Esophagus squamous epithelium (tissue), 5 donors: ENCODE data around the gene MTSS2. TPM values are rescaled to one million over a fixed set of nuclear protein-coding genes. Genes with fewer than 3 reads are reported as not detected.
A peak's percentile ranks its signal among the peaks of the same experiment; 100 is the strongest.

Experiments
- DNase-seq: peaks from one replicate; lab custom pipeline; 2025; lab: John Stamatoyannopoulos, UW
- H3K27ac ChIP-seq, 4 donors: fragments of 200-600 bp; sonication (generic); one replicate each; pipeline ENCODE4 v1.5.1; 2016 to 2019; ENCODE audit warnings: mild to moderate bottlenecking in 1 of 4
- H3K27me3 ChIP-seq, 4 donors: fragments of 200-600 bp; sonication (generic); 1 replicate in 3 of 4; 2 replicates in 1 of 4; pipeline versions ENCODE4 v1.5.1 to v1.6.0; 2017 to 2021; ENCODE audit warnings: antibody characterized with exemption in 1 of 4
- H3K36me3 ChIP-seq, 3 donors: fragments of 200-600 bp; sonication (generic); one replicate each; pipeline ENCODE4 v1.5.1; 2016 to 2019
- H3K4me1 ChIP-seq, 3 donors: fragments of 200-600 bp; sonication (generic); one replicate each; pipeline ENCODE4 v1.5.1; 2017 to 2019
- H3K4me3 ChIP-seq, 4 donors: fragments of 200-600 bp; sonication (generic); 1 replicate in 3 of 4; 2 replicates in 1 of 4; pipeline ENCODE4 v1.5.1; 2016 to 2019; ENCODE audit warnings: mild to moderate bottlenecking in 2 of 4, moderate library complexity in 1 of 4
- H3K9me3 ChIP-seq, 3 donors: fragments of 200-600 bp; sonication (generic); one replicate each; pipeline ENCODE4 v1.5.1; 2016 to 2019
- CTCF ChIP-seq, 6 experiments: fragments of 450-650 bp in 4 of 6; fragments of 200-600 bp in 2 of 6; sonication (generic) in 2 of 6; IDR thresholded peaks; one replicate each; pipeline ENCODE4 v1.5.1; 2016 to 2019; ENCODE audit warnings: antibody characterized with exemption in 6 of 6, mild to moderate bottlenecking in 4 of 6, moderate library complexity in 4 of 6
- POLR2A ChIP-seq, 4 donors: fragments of 450-650 bp; IDR thresholded peaks; one replicate each; pipeline ENCODE4 v1.6.1; 2017; ENCODE audit warnings: antibody characterized with exemption in 4 of 4, mild to moderate bottlenecking in 4 of 4, moderate library complexity in 3 of 4
- WGBS, 2 donors: methylation state at CpG; one replicate each; pipeline ENCODE4 v1.1.5; 2018; 5-methylcytosine and 5-hydroxymethylcytosine counted together
- intact Hi-C: fragments of 100-400 bp; cut with DNase I; formaldehyde crosslinking; loops from one replicate; pipeline ENCODE4 v1.15.0; 2022
- total RNA-seq, 4 donors: library from RNA; depleted of rRNA; stranded (reverse); fragments of >200 nt; gene quantifications; one replicate each; pipeline ENCODE4 v1.1.0, GENCODE V29; 2016
- donor health status: DM: yes; HTN: yes; CAD: no.

Gene MTSS2
- total RNA-seq, 4 donors from 2014 or later, result 15.5 to 39.7 (median 27.5) TPM

DNA sequence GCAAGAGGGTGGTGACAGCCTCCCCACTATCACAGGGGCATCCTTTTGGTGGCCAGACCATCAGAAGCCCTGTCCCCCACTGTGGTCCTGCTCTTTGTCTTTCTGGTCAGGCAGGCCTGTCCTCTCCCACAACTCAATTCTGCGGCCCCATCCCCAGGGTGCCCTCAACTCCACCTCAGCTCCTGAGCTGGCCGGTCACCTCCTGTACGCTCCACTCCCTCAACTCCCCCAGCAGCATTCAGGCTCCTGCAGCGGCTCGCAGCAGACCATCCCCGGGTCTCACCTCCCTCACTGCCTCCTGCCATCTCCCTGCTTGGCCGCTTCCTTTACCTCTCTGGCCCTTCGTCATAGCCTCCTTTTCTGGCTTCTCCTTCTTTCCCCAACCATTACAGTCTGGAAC is 43.4 kb upstream of the MTSS2 start:
- DNase-seq, result no peak
- 97 to 98% methylated on average over 8 of the region's 8 CpGs for WGBS, 2 donors
- H3K9me3 ChIP-seq, result no peaks in the 10 kb centered on the region
- H3K4me1 ChIP-seq, result peaks cover 16 to 54% (median 30%) of the 10 kb centered on the region in 3 donors
- peaks cover 0 to 49% (median 5%) of the 10 kb centered on the region in 3 donors for H3K36me3 ChIP-seq
- H3K4me3 ChIP-seq, result no peak overlapping the region
- no peaks in the 10 kb centered on the region for H3K27me3 ChIP-seq
- H3K27ac ChIP-seq, result no peak overlapping the region
- TF ChIP-seq POLR2A (IDR thresholded peaks at IDR 0.05), result no peak
- intact Hi-C loops, result no loop called here

- no peak overlapping the region for H3K4me3 ChIP-seq
- peaks cover 16 to 58% (median 30%) of the 10 kb centered on the region in 3 donors for H3K4me1 ChIP-seq
- intact Hi-C loops, result no loop called here
- no peaks in the 10 kb centered on the region for H3K9me3 ChIP-seq
- H3K36me3 ChIP-seq, result peaks cover 0 to 58% (median 5%) of the 10 kb centered on the region in 3 donors
- TF ChIP-seq POLR2A (IDR thresholded peaks at IDR 0.05) (no peak), CTCF (IDR thresholded peaks at IDR 0.05) (no peak)
- WGBS, 2 donors, result 77% methylated on average over 3 of the region's 9 CpGs; no CpG with 5 or more reads in 1 of the 2 donors
- no peak for DNase-seq
- no peaks in the 10 kb centered on the region for H3K27me3 ChIP-seq
- H3K27ac ChIP-seq, result peak overlapping the region in 1 of 4 donors; percentile 74
Observed at GRCh38 chr16:70728150-70728549, 42.3 kb upstream of the MTSS2 start.

DNA sequence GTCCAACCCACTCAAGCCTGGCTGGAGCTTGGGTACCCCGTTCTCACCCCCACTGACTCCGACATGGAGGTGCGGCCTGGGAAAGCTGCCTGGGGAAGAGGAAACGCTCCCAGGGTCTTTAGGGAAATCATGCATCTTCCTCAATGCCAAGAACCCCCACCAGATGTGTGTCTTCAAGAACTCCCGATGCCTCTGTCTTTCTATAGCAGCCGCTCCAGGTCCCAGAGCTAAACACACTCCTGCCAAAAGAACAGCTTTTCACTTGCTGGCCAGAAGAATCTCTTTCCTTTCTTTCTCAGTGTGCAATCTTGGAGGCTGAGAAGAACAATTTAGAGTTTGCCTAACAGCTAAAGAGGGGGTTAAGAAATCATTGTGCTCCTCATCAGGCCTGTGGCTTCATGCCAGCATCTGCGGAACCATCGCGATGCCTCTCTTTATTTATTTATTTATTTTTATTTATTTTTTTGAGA is 41.1 kb upstream of the MTSS2 start:
- H3K27ac ChIP-seq, result peak overlapping the region; percentile 72 to 90 (median 80)
- H3K36me3 ChIP-seq, result peaks cover 0 to 70% (median 5%) of the 10 kb centered on the region in 3 donors
- DNase-seq, result no peak
- H3K27me3 ChIP-seq, result no peaks in the 10 kb centered on the region
- no peak overlapping the region for H3K4me3 ChIP-seq
- intact Hi-C loops, result no loop called here
- 72 to 74% methylated on average over 7 to 8 of the region's 9 CpGs for WGBS, 2 donors
- TF ChIP-seq POLR2A (IDR thresholded peaks at IDR 0.05) (no peak), CTCF (IDR thresholded peaks at IDR 0.05) (no peak)
- H3K4me1 ChIP-seq, result peaks cover 16 to 58% (median 30%) of the 10 kb centered on the region in 3 donors
- H3K9me3 ChIP-seq, result no peaks in the 10 kb centered on the region

DNA sequence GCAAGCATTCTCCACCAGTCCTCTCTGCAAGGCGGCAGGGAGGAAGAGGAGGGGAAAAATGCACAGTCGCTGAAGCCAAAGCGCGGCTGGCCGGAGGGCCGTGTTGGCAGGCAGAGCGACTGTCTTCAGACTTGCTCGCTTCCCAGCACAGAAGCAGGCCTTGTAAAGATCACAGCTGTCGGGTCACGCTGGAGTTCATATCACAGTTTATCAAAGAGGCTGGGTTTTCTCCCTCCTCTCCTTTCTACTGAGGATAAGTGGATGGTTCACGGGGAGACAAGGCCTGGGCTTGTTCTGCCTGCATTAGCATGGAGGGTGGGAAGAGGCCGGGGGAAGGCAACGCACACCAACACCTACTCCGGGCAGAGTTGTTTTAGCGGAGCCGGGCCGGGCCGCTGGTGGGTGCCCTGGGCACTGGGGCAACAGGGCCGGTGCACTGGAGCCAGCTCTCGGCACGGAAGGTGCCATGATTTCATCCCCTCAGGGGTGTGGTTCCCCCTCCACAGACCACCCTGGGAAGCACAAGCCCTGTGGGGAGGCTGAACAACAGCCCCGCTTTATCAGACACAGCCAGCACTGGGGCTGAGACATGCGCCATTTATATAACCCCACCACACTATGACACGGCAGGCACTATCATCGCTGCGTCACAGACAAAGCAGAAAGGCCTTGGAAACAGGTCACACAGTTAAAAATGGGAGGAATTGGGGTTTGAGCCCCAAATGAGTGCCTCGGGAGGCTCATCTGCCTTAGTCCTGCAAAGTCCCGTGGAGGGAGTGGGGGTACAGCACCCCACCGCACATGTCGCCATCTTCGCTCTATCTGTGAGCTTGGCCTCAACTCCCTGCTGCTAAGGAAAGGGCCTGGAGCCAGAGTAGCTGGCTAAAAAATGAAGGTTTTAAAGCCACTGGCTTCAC is 40.3 kb upstream of the MTSS2 start:
- Histone ChIP-seq H3K4me3 (peak overlapping the region in 1 of 4 donors; percentile 15), H3K36me3 (peaks cover 0 to 76% (median 3%) of the 10 kb centered on the region in 3 donors), H3K9me3 (no peaks in the 10 kb centered on the region), H3K27me3 (no peaks in the 10 kb centered on the region), H3K4me1 (peaks cover 16 to 53% (median 28%) of the 10 kb centered on the region in 3 donors), H3K27ac (peak overlapping the region; percentile 72 to 90 (median 80))
- 65 to 79% methylated on average over 15 to 19 of the region's 31 CpGs for WGBS, 2 donors
- DNase-seq, result no peak
- intact Hi-C loops, result no loop called here
- TF ChIP-seq POLR2A (IDR thresholded peaks at IDR 0.05) (no peak), CTCF (IDR thresholded peaks at IDR 0.05) (no peak)

DNA sequence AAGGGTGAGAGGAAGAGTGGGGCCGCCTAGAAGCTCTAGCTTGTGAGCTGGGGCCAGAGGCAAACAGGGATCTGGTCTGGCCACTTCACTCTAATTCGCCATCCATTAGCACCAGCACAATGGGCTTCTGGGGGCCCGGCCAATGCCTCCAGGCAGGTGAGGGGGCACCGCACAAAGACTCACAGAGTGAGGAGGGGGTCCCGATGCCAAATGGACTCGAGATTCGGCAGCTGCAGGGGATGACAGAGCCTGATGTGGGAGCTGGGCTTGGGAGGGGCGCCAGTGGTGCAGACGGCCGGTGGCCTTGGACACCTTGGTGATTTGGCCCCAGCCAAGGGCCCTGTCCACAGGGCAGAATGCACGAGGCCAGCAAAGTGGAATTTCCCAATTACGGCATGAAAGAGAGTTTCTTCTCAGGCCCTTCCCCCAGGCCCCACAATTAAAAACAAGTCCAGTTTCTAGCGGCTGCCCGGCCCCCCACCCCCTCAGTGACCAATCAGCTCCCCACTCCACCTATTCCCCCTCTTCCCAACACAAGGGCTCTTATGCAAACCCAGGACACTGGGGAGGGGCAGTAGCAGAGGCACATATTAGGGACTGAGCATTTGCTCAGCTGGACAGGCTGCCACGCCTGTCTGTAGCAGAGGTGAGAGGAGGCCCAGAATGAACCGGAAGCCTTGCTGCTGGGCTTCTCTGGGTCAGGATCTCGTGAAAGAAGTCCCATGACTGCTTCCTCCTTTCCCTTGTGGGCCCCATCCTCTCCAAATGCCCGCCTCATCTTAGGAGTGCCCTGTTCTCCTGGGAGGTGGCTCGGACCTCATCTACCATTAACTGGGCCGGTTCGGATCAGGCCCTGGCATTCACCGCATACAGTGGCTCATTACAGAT is 39.4 kb upstream of the MTSS2 start:
- Histone ChIP-seq H3K36me3 (peaks cover 0 to 76% (median 0%) of the 10 kb centered on the region in 3 donors), H3K27me3 (no peaks in the 10 kb centered on the region), H3K4me1 (peaks cover 16 to 45% (median 22%) of the 10 kb centered on the region in 3 donors), H3K4me3 (no peak overlapping the region), H3K9me3 (no peaks in the 10 kb centered on the region), H3K27ac (peak overlapping the region; percentile 72 to 90 (median 80))
- no peak for TF ChIP-seq CTCF (IDR thresholded peaks at IDR 0.05)
- no peak for TF ChIP-seq POLR2A (IDR thresholded peaks at IDR 0.05)
- 77 to 91% methylated on average over 12 to 17 of the region's 22 CpGs for WGBS, 2 donors
- intact Hi-C loops, result no loop called here
- DNase-seq, result no peak
